Spinal cord (tissue), 4 donors: ENCODE data around the gene PFKP. TPM values are rescaled to one million over a fixed set of nuclear protein-coding genes. Genes with fewer than 3 reads are reported as not detected.

ENCODE experiments used
- polyA plus RNA-seq, 2 donors: library from polyadenylated mRNA; unstranded; fragments of 120-200 nt; gene quantifications; one replicate each; pipeline ENCODE4 v1.2.1, GENCODE V29; 2013; ENCODE audit not compliant: insufficient read length in 2 of 2
- total RNA-seq, 2 donors: library from RNA; depleted of rRNA in 1 of 2; stranded (reverse); fragments of 120-200 nt in 1 of 2; fragments of >200 nt in 1 of 2; gene quantifications; one replicate each; pipeline versions ENCODE4 v1.2.3 to v1.2.4, GENCODE V29; 2013 to 2014

The PFKP gene
- total and polyA plus RNA-seq, 4 donors: 76.4 to 178 (median 138) TPM

Other genes with a start within 250 kb of the PFKP start
- gene PITRM1, start 105.2 kb downstream of the PFKP start, total RNA-seq: 10 to 100 TPM; 60.0 to 63.1 TPM
- gene PITRM1, start 105.2 kb downstream of the PFKP start, polyA plus RNA-seq: 100 to 1,000 TPM in 1 of 2 donors, 10 to 100 TPM in 1; 97.5 to 103 TPM